HEK293 (cell line): Measurements from ENCODE around the gene HIP1.

Experiments
- GLIS2 ChIP-seq: fragments of 450-650 bp; formaldehyde crosslinking; IDR thresholded peaks from 2 replicates; pipeline ENCODE4 v1.5.1; 2016; ENCODE audit warnings: missing biosample characterization, missing genetic modification characterization
- HOXA7 ChIP-seq: sonication (generic); formaldehyde crosslinking; IDR thresholded peaks from 2 replicates; pipeline ENCODE4 v1.8.1; 2022; ENCODE audit warnings: missing genetic modification reagents, borderline replicate concordance
- HOXD13 ChIP-seq: sonication (generic); formaldehyde crosslinking; IDR thresholded peaks from 2 replicates; pipeline ENCODE4 v1.8.0; 2022; ENCODE audit warnings: missing genetic modification reagents, borderline replicate concordance
- ZBTB1 ChIP-seq: fragments of 450-650 bp; formaldehyde crosslinking; IDR thresholded peaks from 2 replicates; pipeline ENCODE4 v1.5.1; 2016; ENCODE audit warnings: missing biosample characterization, missing genetic modification characterization
- ZBTB20 ChIP-seq: fragments of 450-650 bp; formaldehyde crosslinking; IDR thresholded peaks from 2 replicates; pipeline ENCODE4 v1.5.1; 2016; ENCODE audit warnings: missing biosample characterization, missing genetic modification characterization
- ZBTB21 ChIP-seq: fragments of 450-650 bp; formaldehyde crosslinking; IDR thresholded peaks from 2 replicates; pipeline ENCODE4 v1.5.1; 2017; ENCODE audit warnings: missing biosample characterization, missing genetic modification characterization
- ZFP41 ChIP-seq: fragments of 450-650 bp; formaldehyde crosslinking; IDR thresholded peaks from 2 replicates; pipeline ENCODE4 v1.5.1; 2016; ENCODE audit warnings: missing biosample characterization, missing genetic modification characterization, borderline replicate concordance
- ZNF19 ChIP-seq: fragments of 450-650 bp; formaldehyde crosslinking; IDR thresholded peaks from 2 replicates; pipeline ENCODE4; 2016; ENCODE audit warnings: missing biosample characterization, missing genetic modification characterization, low read depth
- ZNF221 ChIP-seq: fragments of 450-650 bp; formaldehyde crosslinking; IDR thresholded peaks from 2 replicates; pipeline ENCODE4 v1.5.1; 2017; ENCODE audit warnings: missing biosample characterization, missing genetic modification characterization, borderline replicate concordance
- ZNF23 ChIP-seq: fragments of 450-650 bp; formaldehyde crosslinking; IDR thresholded peaks from 2 replicates; pipeline ENCODE4 v1.5.1; 2016; ENCODE audit warnings: missing biosample characterization, missing genetic modification characterization, borderline replicate concordance
- ZNF423 ChIP-seq: fragments of 450-650 bp; formaldehyde crosslinking; IDR thresholded peaks from 2 replicates; pipeline ENCODE4 v1.5.1; 2016; ENCODE audit warnings: missing biosample characterization, missing genetic modification characterization
- ZNF571 ChIP-seq: fragments of 450-650 bp; formaldehyde crosslinking; IDR thresholded peaks from 2 replicates; pipeline ENCODE4 v1.5.0; 2017; ENCODE audit warnings: missing biosample characterization, missing genetic modification characterization
- ZNF610 ChIP-seq: fragments of 450-650 bp; formaldehyde crosslinking; IDR thresholded peaks from 2 replicates; pipeline ENCODE4 v1.5.1; 2016; ENCODE audit warnings: missing biosample characterization, missing genetic modification characterization, borderline replicate concordance
- ZNF658 ChIP-seq: fragments of 450-650 bp; formaldehyde crosslinking; IDR thresholded peaks from 2 replicates; pipeline ENCODE4; 2016; ENCODE audit warnings: missing biosample characterization, missing genetic modification characterization
- ZNF792 ChIP-seq: fragments of 450-650 bp; formaldehyde crosslinking; IDR thresholded peaks from 2 replicates; pipeline ENCODE4 v1.5.1; 2016; ENCODE audit warnings: missing biosample characterization, missing genetic modification characterization
- ZNF830 ChIP-seq: fragments of 450-650 bp; IDR thresholded peaks from 2 replicates; pipeline ENCODE4 v1.5.0; 2018; ENCODE audit warnings: missing biosample characterization, missing genetic modification characterization, low read depth, mild to moderate bottlenecking, moderate library complexity
- TF ChIP-seq, protein P1 (sequence below): fragments of 450-650 bp; formaldehyde crosslinking; conservative IDR thresholded peaks from 2 replicates; pipeline ENCODE4 v1.5.1; 2016; ENCODE audit warnings: low read depth, missing biosample characterization, missing genetic modification characterization
- TF ChIP-seq, protein P2 (sequence below): fragments of 450-650 bp; formaldehyde crosslinking; IDR thresholded peaks from 2 replicates; pipeline ENCODE4 v1.5.1; 2016; ENCODE audit warnings: missing biosample characterization, missing genetic modification characterization
- TF ChIP-seq, protein P3 (sequence below): fragments of 450-650 bp; formaldehyde crosslinking; IDR thresholded peaks from 2 replicates; pipeline ENCODE4 v1.5.1; 2016; ENCODE audit warnings: missing biosample characterization, missing genetic modification characterization
- TF ChIP-seq, protein P4 (sequence below): fragments of 450-650 bp; formaldehyde crosslinking; IDR thresholded peaks from 2 replicates; pipeline ENCODE4 v1.5.1; 2016; ENCODE audit warnings: missing biosample characterization, missing genetic modification characterization
- TF ChIP-seq, protein P5 (sequence below): fragments of 450-650 bp; formaldehyde crosslinking; IDR thresholded peaks from 2 replicates; pipeline ENCODE4 v1.5.1; 2016; ENCODE audit warnings: missing biosample characterization, missing genetic modification characterization
- TF ChIP-seq, protein P6 (sequence below): fragments of 450-650 bp; formaldehyde crosslinking; IDR thresholded peaks from 2 replicates; pipeline ENCODE4 v1.5.1; 2017; ENCODE audit warnings: missing biosample characterization, missing genetic modification characterization
- TF ChIP-seq, protein P7 (sequence below): fragments of 450-650 bp; formaldehyde crosslinking; IDR thresholded peaks from 2 replicates; pipeline ENCODE4 v1.5.1; 2016; ENCODE audit warnings: missing biosample characterization, missing genetic modification characterization, low read depth

HIP1 gene

DNA sequence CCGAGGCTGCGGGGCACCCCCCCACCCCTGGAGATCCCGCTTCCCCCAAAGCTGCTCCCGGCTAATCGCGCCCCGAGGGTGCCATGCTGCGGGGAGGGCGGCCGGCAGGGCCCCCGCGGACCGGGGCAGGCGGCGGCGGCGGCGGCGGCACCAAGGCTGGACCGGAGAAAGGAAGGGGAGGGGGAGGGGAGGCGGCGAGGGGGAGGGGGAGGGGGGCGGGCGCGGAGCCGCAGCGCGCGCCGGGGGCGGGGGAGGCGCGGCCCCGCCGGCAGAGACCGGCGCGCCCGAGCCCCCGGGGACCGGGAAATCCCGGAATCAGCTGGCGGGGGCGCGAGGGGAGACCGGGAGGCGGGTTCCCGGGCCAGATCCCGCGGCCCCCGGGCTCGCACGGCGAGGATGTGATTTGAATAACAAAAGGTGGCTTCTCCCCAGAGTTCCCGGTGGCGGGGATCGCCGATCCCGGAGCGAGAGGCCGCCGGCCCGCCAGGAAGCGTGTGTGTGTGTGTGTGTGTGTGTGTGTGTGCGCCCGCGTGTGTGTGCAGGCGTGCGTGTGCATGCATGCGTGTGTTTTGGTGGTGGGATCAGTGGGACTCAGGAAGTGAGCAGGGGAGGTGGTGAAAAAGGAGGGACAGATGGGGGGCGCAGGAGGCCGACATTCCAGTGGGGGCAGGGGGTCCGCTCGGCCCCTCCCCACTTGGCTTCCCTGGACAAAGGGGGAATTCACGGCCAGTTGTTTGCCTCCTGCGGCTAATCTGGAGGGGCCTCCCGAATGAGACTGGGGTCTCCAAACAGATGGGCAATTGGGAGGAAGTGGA, 99.5 kb downstream of the HIP1 start (continued):
- TF ChIP-seq, protein P1, sequence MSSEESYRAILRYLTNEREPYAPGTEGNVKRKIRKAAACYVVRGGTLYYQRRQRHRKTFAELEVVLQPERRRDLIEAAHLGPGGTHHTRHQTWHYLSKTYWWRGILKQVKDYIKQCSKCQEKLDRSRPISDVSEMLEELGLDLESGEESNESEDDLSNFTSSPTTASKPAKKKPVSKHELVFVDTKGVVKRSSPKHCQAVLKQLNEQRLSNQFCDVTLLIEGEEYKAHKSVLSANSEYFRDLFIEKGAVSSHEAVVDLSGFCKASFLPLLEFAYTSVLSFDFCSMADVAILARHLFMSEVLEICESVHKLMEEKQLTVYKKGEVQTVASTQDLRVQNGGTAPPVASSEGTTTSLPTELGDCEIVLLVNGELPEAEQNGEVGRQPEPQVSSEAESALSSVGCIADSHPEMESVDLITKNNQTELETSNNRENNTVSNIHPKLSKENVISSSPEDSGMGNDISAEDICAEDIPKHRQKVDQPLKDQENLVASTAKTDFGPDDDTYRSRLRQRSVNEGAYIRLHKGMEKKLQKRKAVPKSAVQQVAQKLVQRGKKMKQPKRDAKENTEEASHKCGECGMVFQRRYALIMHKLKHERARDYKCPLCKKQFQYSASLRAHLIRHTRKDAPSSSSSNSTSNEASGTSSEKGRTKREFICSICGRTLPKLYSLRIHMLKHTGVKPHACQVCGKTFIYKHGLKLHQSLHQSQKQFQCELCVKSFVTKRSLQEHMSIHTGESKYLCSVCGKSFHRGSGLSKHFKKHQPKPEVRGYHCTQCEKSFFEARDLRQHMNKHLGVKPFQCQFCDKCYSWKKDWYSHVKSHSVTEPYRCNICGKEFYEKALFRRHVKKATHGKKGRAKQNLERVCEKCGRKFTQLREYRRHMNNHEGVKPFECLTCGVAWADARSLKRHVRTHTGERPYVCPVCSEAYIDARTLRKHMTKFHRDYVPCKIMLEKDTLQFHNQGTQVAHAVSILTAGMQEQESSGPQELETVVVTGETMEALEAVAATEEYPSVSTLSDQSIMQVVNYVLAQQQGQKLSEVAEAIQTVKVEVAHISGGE (tag by site-specific recombination): peak; percentile 62
- TF ChIP-seq HOXD13 (CRISPR knock-in tag) (no peak), ZNF571 (tag by site-specific recombination) (no peak), ZNF423 (tag by site-specific recombination) (no peak), ZNF221 (tag by site-specific recombination) (no peak), ZNF19 (no peak), ZBTB21 (peak; percentile 38; the same call in 1 of the 2 replicates), ZNF23 (tag by site-specific recombination) (no peak), ZNF830 (no peak), ZNF792 (tag by site-specific recombination) (0 out of 2 replicates have a peak, but pooled peaks have one; percentile 67), ZBTB20 (tag by site-specific recombination) (peak; percentile 90), ZNF658 (tag by site-specific recombination) (no peak), ZNF610 (tag by site-specific recombination) (no peak), GLIS2 (tag by site-specific recombination) (peak; percentile 90), ZFP41 (no peak), ZBTB1 (tag by site-specific recombination) (peak; percentile 73; the same call in 1 of the 2 replicates), HOXA7 (CRISPR knock-in tag) (no peak)
- TF ChIP-seq, protein P2, sequence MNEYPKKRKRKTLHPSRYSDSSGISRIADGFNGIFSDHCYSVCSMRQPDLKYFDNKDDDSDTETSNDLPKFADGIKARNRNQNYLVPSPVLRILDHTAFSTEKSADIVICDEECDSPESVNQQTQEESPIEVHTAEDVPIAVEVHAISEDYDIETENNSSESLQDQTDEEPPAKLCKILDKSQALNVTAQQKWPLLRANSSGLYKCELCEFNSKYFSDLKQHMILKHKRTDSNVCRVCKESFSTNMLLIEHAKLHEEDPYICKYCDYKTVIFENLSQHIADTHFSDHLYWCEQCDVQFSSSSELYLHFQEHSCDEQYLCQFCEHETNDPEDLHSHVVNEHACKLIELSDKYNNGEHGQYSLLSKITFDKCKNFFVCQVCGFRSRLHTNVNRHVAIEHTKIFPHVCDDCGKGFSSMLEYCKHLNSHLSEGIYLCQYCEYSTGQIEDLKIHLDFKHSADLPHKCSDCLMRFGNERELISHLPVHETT (tag by site-specific recombination): peak; percentile 69; the same call in 1 of the 2 replicates
- TF ChIP-seq, protein P3, sequence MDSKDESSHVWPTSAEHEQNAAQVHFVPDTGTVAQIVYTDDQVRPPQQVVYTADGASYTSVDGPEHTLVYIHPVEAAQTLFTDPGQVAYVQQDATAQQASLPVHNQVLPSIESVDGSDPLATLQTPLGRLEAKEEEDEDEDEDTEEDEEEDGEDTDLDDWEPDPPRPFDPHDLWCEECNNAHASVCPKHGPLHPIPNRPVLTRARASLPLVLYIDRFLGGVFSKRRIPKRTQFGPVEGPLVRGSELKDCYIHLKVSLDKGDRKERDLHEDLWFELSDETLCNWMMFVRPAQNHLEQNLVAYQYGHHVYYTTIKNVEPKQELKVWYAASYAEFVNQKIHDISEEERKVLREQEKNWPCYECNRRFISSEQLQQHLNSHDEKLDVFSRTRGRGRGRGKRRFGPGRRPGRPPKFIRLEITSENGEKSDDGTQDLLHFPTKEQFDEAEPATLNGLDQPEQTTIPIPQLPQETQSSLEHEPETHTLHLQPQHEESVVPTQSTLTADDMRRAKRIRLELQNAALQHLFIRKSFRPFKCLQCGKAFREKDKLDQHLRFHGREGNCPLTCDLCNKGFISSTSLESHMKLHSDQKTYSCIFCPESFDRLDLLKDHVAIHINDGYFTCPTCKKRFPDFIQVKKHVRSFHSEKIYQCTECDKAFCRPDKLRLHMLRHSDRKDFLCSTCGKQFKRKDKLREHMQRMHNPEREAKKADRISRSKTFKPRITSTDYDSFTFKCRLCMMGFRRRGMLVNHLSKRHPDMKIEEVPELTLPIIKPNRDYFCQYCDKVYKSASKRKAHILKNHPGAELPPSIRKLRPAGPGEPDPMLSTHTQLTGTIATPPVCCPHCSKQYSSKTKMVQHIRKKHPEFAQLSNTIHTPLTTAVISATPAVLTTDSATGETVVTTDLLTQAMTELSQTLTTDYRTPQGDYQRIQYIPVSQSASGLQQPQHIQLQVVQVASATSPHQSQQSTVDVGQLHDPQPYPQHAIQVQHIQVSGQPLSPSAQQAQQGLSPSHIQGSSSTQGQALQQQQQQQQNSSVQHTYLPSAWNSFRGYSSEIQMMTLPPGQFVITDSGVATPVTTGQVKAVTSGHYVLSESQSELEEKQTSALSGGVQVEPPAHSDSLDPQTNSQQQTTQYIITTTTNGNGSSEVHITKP (tag by site-specific recombination): peak; percentile 78
- TF ChIP-seq, protein P4, sequence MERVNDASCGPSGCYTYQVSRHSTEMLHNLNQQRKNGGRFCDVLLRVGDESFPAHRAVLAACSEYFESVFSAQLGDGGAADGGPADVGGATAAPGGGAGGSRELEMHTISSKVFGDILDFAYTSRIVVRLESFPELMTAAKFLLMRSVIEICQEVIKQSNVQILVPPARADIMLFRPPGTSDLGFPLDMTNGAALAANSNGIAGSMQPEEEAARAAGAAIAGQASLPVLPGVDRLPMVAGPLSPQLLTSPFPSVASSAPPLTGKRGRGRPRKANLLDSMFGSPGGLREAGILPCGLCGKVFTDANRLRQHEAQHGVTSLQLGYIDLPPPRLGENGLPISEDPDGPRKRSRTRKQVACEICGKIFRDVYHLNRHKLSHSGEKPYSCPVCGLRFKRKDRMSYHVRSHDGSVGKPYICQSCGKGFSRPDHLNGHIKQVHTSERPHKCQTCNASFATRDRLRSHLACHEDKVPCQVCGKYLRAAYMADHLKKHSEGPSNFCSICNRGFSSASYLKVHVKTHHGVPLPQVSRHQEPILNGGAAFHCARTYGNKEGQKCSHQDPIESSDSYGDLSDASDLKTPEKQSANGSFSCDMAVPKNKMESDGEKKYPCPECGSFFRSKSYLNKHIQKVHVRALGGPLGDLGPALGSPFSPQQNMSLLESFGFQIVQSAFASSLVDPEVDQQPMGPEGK (tag by site-specific recombination): peak; percentile 98
- TF ChIP-seq, protein P5, sequence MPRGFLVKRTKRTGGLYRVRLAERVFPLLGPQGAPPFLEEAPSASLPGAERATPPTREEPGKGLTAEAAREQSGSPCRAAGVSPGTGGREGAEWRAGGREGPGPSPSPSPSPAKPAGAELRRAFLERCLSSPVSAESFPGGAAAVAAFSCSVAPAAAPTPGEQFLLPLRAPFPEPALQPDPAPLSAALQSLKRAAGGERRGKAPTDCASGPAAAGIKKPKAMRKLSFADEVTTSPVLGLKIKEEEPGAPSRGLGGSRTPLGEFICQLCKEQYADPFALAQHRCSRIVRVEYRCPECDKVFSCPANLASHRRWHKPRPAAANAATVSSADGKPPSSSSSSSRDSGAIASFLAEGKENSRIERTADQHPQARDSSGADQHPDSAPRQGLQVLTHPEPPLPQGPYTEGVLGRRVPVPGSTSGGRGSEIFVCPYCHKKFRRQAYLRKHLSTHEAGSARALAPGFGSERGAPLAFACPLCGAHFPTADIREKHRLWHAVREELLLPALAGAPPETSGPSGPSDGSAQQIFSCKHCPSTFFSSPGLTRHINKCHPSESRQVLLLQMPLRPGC (tag by site-specific recombination): peak; percentile 61; the same call in 1 of the 2 replicates
- TF ChIP-seq, protein P6, sequence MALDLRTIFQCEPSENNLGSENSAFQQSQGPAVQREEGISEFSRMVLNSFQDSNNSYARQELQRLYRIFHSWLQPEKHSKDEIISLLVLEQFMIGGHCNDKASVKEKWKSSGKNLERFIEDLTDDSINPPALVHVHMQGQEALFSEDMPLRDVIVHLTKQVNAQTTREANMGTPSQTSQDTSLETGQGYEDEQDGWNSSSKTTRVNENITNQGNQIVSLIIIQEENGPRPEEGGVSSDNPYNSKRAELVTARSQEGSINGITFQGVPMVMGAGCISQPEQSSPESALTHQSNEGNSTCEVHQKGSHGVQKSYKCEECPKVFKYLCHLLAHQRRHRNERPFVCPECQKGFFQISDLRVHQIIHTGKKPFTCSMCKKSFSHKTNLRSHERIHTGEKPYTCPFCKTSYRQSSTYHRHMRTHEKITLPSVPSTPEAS: peak; percentile 98
- TF ChIP-seq, protein P7, sequence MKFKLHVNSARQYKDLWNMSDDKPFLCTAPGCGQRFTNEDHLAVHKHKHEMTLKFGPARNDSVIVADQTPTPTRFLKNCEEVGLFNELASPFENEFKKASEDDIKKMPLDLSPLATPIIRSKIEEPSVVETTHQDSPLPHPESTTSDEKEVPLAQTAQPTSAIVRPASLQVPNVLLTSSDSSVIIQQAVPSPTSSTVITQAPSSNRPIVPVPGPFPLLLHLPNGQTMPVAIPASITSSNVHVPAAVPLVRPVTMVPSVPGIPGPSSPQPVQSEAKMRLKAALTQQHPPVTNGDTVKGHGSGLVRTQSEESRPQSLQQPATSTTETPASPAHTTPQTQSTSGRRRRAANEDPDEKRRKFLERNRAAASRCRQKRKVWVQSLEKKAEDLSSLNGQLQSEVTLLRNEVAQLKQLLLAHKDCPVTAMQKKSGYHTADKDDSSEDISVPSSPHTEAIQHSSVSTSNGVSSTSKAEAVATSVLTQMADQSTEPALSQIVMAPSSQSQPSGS (tag by site-specific recombination): no peak
